ENCODE data around the gene MAP3K3.

GRCh38 chr17:63635290-63635689 lies 13.1 kb downstream of the MAP3K3 start:
- no peak for TF ChIP-seq CTCF (IDR thresholded peaks at IDR 0.05)
- no peak for TF ChIP-seq USF2 (IDR thresholded peaks at IDR 0.05)
- TF ChIP-seq JUNB (IDR thresholded peaks at IDR 0.05), result no peak
- no peak for TF ChIP-seq POLR2A (IDR thresholded peaks at IDR 0.05; ENCODE audit: low read length)
- no peak for TF ChIP-seq CHD2 (IDR thresholded peaks at IDR 0.05; ENCODE audit: low read length, partially characterized antibody)
- TF ChIP-seq HOXA7 (CRISPR knock-in tag; IDR thresholded peaks at IDR 0.05), result no peak
- no peak for TF ChIP-seq KDM1A (IDR thresholded peaks at IDR 0.05; ENCODE audit: low read depth)
- TF ChIP-seq RCOR1 (IDR thresholded peaks at IDR 0.05; ENCODE audit: low read depth, low read length), result no peak
- no peak for TF ChIP-seq ESRRA (IDR thresholded peaks at IDR 0.05; ENCODE audit: borderline replicate concordance, low read length)
- no peak for TF ChIP-seq CBX8 (IDR thresholded peaks at IDR 0.05)

Data from A549 (cell line).